PFSK-1 (cell line): ENCODE results near the gene NR4A3.

Experiments
- FOXP2 ChIP-seq: optimal IDR thresholded peaks from 2 replicates; pipeline ENCODE3; 2011; ENCODE audit warnings: borderline replicate concordance, control low read depth, inconsistent platforms; ENCODE audit not compliant: insufficient read depth; ENCODE audit errors: extremely low read length, extremely low read depth
- POLR2AphosphoS5 ChIP-seq: IDR thresholded peaks from 2 replicates; pipeline ENCODE4 v1.6.1; 2012; ENCODE audit warnings: low read depth, mild to moderate bottlenecking, control low read depth, low read length, moderate library complexity
- SIN3A ChIP-seq: IDR thresholded peaks from 2 replicates; pipeline ENCODE4 v1.6.1; 2012; ENCODE audit warnings: mild to moderate bottlenecking, low read length, moderate library complexity, borderline replicate concordance; ENCODE audit not compliant: insufficient read depth
- TAF1 ChIP-seq: IDR thresholded peaks from 2 replicates; pipeline ENCODE4 v1.6.1; 2012; ENCODE audit warnings: low read length, control low read depth, borderline replicate concordance; ENCODE audit not compliant: insufficient read depth
- TF ChIP-seq, protein P1 (sequence below), 2 experiments: IDR thresholded peaks; 2 replicates each; pipeline versions ENCODE4 v1.6.1 to v1.8.0; 2011 to 2012; ENCODE audit warnings: low read depth in 2 of 2, low read length in 2 of 2, control low read depth in 1 of 2, inconsistent platforms in 1 of 2, mild to moderate bottlenecking in 1 of 2, moderate library complexity in 1 of 2; ENCODE audit not compliant: insufficient read depth in 1 of 2

NR4A3 gene

DNA sequence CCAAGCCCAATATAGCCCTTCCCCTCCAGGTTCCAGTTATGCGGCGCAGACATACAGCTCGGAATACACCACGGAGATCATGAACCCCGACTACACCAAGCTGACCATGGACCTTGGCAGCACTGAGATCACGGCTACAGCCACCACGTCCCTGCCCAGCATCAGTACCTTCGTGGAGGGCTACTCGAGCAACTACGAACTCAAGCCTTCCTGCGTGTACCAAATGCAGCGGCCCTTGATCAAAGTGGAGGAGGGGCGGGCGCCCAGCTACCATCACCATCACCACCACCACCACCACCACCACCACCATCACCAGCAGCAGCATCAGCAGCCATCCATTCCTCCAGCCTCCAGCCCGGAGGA lies 6.3 kb downstream of the NR4A3 start:
- TF ChIP-seq, protein P1, sequence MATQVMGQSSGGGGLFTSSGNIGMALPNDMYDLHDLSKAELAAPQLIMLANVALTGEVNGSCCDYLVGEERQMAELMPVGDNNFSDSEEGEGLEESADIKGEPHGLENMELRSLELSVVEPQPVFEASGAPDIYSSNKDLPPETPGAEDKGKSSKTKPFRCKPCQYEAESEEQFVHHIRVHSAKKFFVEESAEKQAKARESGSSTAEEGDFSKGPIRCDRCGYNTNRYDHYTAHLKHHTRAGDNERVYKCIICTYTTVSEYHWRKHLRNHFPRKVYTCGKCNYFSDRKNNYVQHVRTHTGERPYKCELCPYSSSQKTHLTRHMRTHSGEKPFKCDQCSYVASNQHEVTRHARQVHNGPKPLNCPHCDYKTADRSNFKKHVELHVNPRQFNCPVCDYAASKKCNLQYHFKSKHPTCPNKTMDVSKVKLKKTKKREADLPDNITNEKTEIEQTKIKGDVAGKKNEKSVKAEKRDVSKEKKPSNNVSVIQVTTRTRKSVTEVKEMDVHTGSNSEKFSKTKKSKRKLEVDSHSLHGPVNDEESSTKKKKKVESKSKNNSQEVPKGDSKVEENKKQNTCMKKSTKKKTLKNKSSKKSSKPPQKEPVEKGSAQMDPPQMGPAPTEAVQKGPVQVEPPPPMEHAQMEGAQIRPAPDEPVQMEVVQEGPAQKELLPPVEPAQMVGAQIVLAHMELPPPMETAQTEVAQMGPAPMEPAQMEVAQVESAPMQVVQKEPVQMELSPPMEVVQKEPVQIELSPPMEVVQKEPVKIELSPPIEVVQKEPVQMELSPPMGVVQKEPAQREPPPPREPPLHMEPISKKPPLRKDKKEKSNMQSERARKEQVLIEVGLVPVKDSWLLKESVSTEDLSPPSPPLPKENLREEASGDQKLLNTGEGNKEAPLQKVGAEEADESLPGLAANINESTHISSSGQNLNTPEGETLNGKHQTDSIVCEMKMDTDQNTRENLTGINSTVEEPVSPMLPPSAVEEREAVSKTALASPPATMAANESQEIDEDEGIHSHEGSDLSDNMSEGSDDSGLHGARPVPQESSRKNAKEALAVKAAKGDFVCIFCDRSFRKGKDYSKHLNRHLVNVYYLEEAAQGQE (IDR thresholded peaks at IDR 0.05; ENCODE audit: insufficient read depth in 1 of 2, low read depth in 2 of 2, low read length in 2 of 2) = no peak
- TF ChIP-seq SIN3A = no peak
- no peak for TF ChIP-seq FOXP2
- no peak for TF ChIP-seq TAF1
- no peak for TF ChIP-seq POLR2AphosphoS5

DNA sequence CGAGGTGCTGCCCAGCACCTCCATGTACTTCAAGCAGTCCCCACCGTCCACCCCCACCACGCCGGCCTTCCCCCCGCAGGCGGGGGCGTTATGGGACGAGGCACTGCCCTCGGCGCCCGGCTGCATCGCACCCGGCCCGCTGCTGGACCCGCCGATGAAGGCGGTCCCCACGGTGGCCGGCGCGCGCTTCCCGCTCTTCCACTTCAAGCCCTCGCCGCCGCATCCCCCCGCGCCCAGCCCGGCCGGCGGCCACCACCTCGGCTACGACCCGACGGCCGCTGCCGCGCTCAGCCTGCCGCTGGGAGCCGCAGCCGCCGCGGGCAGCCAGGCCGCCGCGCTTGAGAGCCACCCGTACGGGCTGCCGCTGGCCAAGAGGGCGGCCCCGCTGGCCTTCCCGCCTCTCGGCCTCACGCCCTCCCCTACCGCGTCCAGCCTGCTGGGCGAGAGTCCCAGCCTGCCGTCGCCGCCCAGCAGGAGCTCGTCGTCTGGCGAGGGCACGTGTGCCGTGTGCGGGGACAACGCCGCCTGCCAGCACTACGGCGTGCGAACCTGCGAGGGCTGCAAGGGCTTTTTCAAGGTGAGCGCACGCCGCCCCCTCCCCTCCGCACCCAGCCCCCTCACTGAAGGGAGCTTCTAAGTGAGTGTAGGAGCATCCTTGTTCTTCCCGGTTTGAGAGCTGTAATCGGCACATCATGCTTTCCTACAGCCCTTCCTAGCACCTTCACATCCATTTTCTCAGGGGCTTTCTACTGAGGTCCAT lies 6.9 kb downstream of the NR4A3 start:
- TF ChIP-seq SIN3A = no peak
- no peak for TF ChIP-seq FOXP2
- TF ChIP-seq, protein P1 (IDR thresholded peaks at IDR 0.05; ENCODE audit: insufficient read depth in 1 of 2, low read depth in 2 of 2, low read length in 2 of 2) = no peak
- no peak for TF ChIP-seq TAF1
- no peak for TF ChIP-seq POLR2AphosphoS5

DNA sequence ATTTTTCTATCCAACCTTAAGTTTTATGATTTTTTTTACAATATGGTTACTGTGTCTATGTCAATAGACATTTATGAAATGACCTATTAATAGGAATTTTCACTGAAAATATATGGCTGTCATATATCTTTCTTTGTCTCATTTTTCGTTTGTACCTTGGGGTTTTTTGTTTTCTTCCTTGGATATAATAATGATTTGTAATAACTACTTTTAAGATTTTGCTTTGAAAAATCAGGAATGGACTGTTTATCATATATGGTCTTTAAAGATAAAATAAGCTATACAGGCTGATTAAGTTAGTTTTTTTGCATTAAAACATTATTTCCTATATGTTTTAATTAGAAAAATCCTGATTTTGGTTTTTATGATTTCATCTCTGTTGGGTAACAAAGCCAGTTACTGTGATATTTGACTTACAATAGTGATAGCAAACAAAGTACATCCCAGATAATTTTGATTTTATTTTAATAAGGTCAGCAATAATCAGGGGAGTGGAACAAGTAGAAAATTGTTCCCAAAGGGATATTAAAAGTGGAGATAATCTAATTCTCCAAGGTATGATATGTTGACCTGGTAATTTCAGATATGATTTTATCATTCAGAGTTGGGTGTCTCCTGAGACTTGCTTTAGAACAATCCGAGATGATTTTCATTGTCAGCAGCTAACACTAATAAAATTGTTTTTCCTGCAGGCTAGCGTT lies 10.3 kb downstream of the NR4A3 start:
- TF ChIP-seq SIN3A (no peak), POLR2AphosphoS5 (no peak), FOXP2 (no peak), TAF1 (no peak)
- TF ChIP-seq, protein P1 (IDR thresholded peaks at IDR 0.05; ENCODE audit: insufficient read depth in 1 of 2, low read depth in 2 of 2, low read length in 2 of 2) = no peak

DNA sequence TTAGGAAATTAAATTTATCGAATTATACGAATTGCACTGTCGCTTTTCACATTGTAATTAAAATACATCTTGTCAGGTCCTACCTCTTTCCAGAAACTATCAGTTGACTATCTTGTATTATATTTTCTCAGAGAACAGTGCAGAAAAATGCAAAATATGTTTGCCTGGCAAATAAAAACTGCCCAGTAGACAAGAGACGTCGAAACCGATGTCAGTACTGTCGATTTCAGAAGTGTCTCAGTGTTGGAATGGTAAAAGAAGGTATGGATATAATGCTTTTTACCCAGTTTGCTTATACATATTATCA lies 10.8 kb downstream of the NR4A3 start:
- TF ChIP-seq FOXP2 (no peak), SIN3A (no peak), POLR2AphosphoS5 (no peak), TAF1 (no peak)
- TF ChIP-seq, protein P1 (IDR thresholded peaks at IDR 0.05; ENCODE audit: insufficient read depth in 1 of 2, low read depth in 2 of 2, low read length in 2 of 2) = no peak
